OCI-M2 (cell line): ENCODE measurements around the gene NR5A2.
"Not testable (repeated sequence)": the region's sequence is repeated elsewhere in the genome, so short reads cannot be mapped to it uniquely, and the experiment has no call there.

Source experiments
- DNase-seq: peaks from one replicate; lab custom pipeline; 2025; ENCODE audit not compliant: unreplicated experiment; lab: John Stamatoyannopoulos, UW

The NR5A2 gene

DNA sequence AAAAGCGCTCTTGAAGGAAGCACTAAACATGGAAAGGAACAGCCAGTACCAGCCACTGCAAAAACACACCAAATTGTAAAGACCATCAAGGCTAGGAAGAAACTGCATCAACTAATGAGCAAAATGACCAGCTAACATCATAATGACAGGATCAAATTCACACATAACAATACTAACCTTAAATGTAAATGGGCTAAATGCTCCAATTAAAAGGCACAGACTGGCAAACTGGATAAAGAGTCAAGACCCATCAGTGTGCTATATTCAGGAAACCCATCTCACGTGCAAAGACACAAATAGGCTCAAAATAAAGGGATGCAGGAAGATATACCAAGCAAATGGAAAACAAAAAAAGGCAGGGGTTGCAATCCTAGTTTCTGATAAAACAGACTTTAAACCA lies 159.8 kb downstream of the NR5A2 start:
- DNase-seq, result not testable (repeated sequence)

DNA sequence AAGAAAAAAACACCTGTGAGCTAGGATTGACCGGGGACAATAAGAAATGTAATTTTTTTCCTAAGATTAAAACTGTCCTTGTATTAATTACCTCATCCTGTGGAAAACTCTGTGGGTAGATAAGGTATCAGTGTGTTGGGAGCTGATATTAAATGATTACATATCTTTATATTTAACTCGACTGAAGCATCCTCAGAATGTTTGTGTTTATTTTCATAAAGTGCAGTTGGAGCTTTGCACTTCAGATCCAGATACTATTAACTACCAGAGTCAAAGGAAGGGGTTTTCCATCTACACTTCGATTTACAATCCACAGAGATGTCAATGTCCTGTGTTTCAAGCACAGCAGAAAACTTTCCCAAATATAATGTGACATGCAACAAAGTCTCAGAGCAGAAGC lies 164.5 kb downstream of the NR5A2 start:
- DNase-seq, result no peak

DNA sequence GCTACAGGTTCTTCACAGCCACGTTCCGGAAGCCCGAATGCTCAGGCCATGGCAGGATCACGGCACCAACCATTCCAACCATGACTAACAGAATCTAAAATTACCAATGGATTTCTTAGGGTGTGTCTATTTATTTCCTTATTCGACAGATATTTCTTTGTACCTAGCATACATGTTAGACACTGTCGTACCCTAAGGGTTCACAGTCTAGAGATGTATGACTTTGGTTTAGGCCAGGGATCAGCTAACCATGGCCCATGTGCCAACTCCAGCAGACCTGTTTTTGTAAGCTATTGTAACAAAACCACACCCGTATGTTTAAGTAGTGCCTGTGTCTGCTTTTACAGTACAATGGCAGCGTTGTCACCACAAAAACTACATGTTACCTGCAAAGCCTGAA lies 167.0 kb downstream of the NR5A2 start:
- no peak for DNase-seq

DNA sequence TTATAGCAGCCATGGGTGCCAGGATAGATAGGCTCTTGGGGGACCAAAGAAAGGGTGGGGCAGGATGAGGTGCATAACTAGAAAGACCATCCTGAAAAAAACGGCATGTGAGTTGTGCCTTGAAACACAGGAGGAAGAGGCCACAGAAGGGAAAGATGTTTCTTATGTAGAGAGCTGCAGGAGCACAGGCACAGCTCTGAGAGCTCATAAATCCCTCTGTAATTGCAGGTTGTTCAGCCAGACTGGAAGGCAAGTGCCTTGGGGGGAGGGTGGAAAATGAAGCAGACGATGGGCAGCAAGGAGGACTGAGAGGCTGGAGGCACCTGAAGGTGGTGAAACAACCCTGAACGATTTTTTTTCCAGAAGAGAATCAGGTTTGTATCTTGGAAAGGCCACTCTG lies 170.7 kb downstream of the NR5A2 start:
- no peak for DNase-seq

DNA sequence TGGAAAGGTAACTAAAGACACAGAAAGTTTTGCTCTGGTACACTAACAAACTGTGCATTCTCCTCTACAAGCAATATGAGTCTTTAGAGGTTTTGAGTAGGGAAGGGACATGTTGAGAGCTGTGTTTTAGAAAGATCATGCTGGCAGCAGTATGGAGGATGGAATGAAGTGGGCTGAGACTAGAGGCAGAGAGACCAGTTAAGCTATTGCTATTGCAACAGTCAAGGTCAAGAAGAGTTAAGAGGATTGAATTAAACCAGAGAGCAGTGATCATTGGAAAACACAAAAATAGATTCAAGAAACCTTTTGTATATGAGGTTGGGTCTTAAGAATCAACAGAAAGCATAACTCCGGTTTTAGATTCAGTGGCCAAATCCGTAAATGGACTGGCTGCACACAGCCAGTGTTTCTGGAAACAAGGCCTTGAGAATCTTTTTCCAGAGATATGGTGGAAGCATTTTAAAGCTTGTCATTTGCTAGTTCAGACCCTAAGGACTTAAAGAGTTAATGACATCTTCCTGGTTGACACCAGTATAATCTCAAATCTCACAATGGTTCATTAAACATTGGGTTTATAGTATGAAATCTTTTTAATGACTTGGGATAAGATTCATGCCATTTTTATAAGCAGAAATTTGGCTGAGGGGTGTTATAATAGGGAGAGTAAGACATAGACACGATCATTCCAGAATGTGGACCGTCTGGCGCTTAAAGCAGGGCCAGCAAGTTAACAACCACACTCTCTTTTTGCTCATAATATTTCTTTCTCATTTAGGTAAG lies 177.9 kb downstream of the NR5A2 start:
- no peak for DNase-seq

DNA sequence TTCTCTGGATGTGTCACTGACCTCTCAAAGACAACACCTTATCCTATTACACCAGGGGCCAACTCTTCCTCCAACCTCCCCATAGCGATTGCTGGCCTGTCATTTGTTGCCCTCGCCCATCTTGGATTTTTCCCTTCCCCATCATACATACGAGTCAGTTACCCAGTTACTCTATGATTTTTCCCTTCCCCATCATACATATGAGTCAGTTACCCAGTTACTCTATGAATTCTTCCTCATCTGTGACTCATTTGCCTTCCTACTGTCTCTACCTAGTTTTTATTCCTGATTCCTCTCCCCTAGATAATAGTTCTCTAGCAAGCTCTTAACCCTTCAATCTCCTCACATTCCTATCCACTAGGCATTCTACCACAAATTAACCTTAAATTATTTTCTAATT lies 178.8 kb downstream of the NR5A2 start:
- DNase-seq, result no peak

DNA sequence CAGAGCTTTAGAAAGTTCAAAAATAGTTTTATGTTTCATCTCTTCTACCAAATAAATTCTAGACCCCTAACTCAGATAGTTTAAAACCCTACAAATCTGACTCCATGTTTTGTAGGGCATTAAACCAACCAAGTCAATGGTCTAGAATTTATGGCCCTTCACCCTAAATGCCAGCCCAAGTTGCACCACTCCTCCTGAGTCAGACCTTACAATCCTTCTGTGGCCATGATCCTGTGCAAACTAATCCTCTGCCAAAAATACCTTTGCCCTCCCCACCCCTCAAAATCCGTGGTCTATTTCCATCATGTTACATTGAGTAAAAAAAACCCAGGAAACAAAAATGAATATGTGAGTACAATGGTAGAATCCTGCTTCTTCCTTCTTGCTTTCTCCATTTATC lies 179.3 kb downstream of the NR5A2 start:
- DNase-seq, result no peak

DNA sequence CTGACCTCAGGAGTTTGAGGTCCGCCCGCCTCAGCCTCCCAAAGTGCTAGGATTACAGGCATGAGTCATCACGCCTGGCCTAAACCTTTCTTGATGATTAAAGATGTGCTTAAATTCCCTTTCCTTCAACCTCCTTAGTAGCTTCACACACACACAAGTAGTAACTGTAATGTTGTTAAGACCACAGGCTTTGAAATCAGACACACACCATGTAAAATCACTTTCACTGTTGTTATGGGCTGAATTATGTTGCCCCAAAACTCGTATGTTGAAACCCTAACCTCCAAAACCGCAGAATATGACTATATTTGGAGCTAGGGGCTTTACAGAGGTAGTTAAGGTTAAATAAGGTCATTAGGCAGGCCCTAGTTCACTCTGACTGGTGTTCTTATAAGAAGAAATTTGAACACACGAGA lies 180.2 kb downstream of the NR5A2 start:
- no peak for DNase-seq

DNA sequence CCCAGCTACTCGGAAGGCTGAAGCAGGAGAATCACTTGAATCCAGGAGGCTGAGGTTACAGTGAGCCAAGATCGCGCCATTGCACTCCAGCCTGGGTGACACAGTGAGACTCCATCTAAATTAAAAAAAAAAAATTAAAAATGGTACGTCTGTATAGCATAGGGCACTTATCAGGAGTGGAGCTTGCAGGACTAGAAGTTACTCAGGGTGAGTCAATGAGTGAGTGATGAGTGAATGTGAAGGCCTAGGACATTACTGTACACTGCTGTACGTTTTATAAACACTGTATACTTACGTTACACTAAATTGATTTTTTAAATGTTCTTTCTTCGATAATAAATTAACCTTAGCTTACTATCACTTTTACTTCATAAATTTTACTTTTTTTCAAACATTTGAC lies 183.6 kb downstream of the NR5A2 start:
- DNase-seq, result no peak

DNA sequence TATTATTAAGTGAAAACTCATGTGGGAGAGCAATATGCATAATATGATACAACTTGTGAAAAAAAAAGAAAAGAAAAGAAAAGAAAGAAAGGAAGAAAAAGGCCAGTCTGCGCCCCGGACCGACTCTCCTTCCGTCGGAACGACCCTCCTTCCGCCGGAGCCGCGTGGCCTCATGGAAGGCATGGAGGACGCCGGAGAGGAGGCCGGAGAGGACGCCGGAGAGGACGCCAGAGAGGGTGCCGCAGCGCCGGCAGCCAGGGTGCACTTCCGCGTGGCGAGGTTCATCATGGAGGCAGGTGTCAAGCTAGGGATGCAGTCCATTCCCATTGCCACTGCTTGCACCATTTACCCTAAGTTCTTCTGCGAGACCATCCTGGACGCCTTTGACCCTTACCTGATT lies 185.9 kb downstream of the NR5A2 start:
- no peak for DNase-seq

DNA sequence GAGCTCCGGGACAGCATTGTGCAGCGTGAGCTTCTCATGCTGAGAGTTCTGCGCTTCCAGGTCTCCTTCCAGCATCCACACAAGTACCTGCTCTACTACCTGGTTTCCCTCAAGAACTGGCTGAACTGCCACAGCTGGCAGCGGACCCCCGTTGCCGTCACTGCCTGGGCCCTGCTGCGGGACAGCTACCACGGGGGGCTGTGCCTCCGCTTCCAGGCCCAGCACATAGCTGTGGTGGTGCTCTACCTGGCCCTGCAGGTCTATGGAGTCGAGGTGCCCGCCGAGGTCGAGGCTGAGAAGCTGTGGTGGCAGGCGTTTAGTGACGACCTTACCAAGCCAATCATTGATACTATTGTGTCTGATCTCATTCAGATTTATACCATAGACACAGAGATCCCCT lies 186.4 kb downstream of the NR5A2 start:
- DNase-seq, result no peak

DNA sequence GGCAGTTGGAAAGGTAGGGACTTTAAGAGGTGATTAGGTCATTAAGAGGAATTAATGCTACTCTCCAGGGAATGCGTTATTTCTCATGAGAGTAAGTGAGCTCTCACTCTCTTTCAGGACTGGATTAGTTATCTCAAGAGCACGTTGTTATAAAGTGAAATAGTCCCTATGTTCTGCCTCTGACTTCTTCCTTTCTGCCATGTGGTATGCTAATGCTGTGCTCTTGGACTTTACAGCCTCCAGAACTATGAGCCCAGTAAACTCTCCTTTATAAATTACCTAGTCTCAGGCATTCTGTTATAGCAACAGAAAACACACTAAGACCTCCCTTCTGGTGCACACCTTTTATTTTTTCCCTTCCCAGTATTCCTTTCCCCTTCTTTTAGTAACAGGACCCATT lies 187.8 kb downstream of the NR5A2 start:
- DNase-seq, result no peak

DNA sequence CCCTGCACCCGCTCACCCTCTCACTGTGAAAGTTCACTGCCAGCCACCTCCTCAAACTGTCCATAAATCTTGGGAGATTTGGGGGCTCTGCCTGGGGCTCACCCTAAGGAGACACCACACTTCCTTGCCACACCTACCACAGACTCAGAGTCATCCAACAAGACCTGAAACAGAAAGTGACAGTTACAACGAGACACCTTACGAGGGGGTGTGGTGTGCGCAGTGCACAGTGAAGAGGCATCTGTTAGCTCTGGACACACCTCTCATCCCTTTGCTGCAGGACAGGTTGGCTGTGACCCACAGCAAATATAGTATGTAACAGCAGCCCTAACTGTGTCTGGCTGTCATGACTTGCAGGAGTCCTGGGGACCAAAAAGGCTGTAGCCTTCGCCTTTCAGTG lies 190.2 kb downstream of the NR5A2 start:
- DNase-seq, result no peak

DNA sequence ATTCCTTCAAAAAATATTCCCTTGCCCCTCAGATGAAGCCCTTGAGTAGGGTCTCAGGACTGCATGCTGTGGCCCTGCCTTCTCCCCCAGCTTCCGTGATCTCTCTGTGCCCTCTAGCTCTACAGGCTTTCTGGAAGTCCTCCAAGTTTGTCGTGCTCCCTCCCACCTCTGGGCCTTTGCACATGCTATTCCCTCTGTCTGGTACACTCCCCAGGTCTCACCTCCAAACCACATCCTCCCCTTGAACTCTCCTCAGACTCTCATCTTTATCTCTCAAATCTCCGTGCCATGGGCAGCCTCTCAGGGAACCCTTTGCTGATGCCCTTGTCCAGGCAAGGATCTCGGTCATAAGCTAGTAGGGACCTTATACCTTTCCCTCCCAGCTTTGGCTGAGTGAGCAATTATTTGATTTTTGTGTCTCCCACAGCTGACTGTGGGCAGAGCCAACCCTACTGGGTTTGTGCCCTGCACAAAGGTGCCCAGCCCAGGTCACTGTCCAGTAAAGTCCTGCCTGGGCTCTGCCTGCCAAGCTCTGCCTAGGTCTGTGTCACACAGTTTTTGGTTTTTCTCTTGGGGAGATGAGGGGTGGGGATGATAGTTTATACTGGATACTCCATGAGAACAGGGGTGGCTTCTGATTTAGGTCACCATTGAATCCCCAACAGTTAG lies 194.2 kb downstream of the NR5A2 start:
- no peak for DNase-seq

DNA sequence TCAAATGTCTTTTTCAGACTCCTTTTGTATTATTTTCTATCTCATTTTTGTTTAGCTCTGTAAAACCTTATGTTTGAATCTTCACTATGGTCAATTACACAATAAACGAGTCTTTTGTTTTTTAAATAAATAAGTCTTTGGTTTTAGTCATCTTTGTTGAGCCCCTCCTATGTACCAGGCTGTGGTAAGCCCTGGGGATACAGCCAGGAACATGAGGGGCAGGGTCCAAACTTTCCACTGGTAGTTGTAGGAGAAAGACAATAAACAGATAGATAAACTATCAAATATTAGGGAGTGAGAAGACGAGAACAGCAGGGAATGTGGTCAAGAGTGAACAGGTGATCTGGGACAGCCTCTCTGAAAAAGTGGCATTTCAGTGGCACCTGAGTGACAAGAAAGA lies 195.7 kb downstream of the NR5A2 start:
- no peak for DNase-seq

DNA sequence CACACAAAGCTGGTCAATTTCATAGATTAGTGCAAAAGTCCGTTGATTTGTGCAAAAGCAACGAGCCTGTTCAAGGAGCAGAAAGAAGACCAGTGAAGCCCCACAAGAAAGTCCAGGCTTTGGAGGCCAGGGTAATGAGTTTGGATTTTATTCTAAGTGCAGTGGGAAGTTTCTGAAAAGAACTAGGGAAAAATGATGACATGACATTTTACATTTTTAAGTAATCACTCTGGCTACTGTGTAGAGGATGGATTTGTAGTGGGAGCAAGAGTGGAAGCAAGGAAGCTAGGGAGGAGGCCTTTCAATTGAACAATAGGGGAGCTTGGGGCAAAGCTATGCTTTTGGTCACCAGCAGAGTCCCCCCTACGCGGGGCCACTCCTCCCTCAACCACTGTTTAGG lies 196.1 kb downstream of the NR5A2 start:
- no peak for DNase-seq

DNA sequence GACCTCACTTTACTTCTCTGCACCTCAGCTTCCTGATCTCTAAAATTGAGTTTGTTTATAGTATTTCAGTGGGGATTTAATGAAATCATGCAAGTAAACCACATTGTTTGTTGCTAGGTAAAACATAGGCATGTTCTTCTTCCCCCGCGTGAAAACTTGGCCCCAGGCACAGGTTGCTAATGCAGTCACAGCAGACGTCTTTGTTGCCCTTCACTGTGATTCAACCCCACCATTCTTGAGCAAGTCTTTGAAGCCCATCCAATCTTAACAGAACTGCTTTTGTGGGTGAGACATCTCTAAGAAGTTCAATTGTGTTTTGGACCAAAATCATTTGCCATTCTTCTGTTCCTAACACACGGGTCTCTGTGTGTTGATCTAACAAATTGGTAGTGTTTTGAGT lies 196.8 kb downstream of the NR5A2 start:
- DNase-seq, result no peak

DNA sequence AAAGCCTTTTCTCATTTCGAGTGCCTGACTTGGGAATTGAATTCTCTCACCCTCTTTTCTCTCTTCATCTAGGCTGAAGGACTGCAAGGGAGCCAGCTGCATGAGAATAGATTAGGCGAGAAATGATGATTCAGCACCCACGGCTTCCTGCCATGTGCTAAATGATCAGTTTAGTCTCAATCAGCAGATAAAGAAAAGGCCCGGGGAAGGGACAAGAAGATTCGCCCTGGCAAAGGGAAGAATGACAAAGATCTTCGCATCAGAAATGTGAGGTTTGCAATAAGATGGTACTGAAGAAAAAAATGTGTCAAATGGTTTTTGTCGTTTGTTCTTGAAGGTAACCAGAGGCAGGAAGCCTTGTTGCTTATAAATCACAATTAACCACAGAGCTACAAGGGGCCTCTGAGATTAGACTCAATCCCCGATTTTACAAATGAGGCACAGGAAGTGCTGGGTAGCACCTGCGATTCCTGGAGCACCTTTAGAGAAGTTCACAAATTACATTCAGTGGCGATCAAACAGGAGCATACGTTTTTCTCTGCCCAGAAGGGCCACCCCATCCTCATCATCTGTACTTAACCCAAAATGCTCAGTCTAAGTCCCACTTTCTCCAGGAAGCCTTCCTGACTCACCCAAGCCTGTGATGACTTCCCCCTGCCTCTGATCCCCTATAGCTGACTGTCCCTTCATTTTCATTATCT lies 198.9 kb downstream of the NR5A2 start:
- DNase-seq, result peak; percentile 33

DNA sequence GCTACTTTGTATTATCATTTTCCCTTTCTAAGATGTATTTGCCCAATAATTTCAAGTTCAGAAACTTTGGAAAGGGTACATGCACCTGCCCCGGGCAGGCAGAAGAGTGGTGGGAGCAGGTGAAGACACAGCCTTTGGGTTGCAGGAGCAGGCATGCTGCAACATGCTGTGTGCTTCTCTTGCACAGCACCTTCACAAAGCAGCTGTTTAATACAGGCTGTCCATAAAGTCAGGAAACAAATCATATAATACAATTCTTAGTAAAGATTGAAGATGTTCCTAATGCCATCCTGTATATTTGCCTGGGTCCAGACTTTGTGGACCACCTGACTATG lies 199.4 kb downstream of the NR5A2 start:
- DNase-seq, result no peak
